Uterus (tissue), 2 donors: ENCODE data around the gene CEBPZOS.
"Not testable (repeated sequence)": the region's sequence is repeated elsewhere in the genome, so short reads cannot be mapped to it uniquely, and the experiment has no call there.

Source experiments
- POLR2A ChIP-seq, 2 donors: fragments of 450-650 bp; IDR thresholded peaks; one replicate each; pipeline ENCODE4 v1.6.1; 2016; ENCODE audit warnings: antibody characterized with exemption in 2 of 2, mild to moderate bottlenecking in 1 of 2, moderate library complexity in 1 of 2
- TF ChIP-seq, protein P1 (sequence below), 4 experiments: fragments of 200-600 bp in 2 of 4; fragments of 450-650 bp in 2 of 4; sonication (generic) in 2 of 4; IDR thresholded peaks; one replicate each; pipeline ENCODE4 v1.5.1; 2016 to 2019; ENCODE audit warnings: antibody characterized with exemption in 4 of 4, mild to moderate bottlenecking in 2 of 4, moderate library complexity in 1 of 4

GRCh38 chr2:37206760-37207159, 10.5 kb downstream of the CEBPZOS start:
- TF ChIP-seq, protein P1, sequence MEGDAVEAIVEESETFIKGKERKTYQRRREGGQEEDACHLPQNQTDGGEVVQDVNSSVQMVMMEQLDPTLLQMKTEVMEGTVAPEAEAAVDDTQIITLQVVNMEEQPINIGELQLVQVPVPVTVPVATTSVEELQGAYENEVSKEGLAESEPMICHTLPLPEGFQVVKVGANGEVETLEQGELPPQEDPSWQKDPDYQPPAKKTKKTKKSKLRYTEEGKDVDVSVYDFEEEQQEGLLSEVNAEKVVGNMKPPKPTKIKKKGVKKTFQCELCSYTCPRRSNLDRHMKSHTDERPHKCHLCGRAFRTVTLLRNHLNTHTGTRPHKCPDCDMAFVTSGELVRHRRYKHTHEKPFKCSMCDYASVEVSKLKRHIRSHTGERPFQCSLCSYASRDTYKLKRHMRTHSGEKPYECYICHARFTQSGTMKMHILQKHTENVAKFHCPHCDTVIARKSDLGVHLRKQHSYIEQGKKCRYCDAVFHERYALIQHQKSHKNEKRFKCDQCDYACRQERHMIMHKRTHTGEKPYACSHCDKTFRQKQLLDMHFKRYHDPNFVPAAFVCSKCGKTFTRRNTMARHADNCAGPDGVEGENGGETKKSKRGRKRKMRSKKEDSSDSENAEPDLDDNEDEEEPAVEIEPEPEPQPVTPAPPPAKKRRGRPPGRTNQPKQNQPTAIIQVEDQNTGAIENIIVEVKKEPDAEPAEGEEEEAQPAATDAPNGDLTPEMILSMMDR (IDR thresholded peaks at IDR 0.05): not testable (repeated sequence)
- TF ChIP-seq POLR2A (IDR thresholded peaks at IDR 0.05): not testable (repeated sequence)
